A673 (cell line): ENCODE results near the gene SUN1. TPM values are rescaled to one million over a fixed set of nuclear protein-coding genes. Genes with fewer than 3 reads are reported as not detected.

Source experiments
- BruUV-seq: library from RNA; stranded (reverse); fragments of 400-500 nt; replicated peaks from 2 replicates; lab custom pipeline; 2021; lab: Mats Ljungman, UMichigan
- CTCF ChIA-PET: fragments of 300-600 bp; sonication (Branson Sonifier 250); formaldehyde crosslinking; loops from one replicate; lab custom pipeline; 2022; ENCODE audit warnings: antibody characterized with exemption; lab: Charles Lee
- POLR2A ChIA-PET: fragments of 300-600 bp; sonication (Branson Sonifier 250); formaldehyde crosslinking; loops from one replicate; lab custom pipeline; 2022; ENCODE audit warnings: antibody characterized with exemption; ENCODE audit not compliant: low non-redundant PET; lab: Charles Lee
- DNase-seq: peaks from one replicate; pipeline ENCODE4 v3.0.0-alpha.2; 2015; ENCODE audit warnings: low spot score
- H3K27ac ChIP-seq: fragments of 200-600 bp; sonication (generic); 2 replicates; pipeline ENCODE4 v1.5.1; 2016; ENCODE audit warnings: mixed run types, low read depth, mild to moderate bottlenecking, mixed read lengths, antibody characterized with exemption, low read length; ENCODE audit not compliant: poor library complexity, severe bottlenecking
- H3K27me3 ChIP-seq: fragments of 200-600 bp; sonication (generic); replicated peaks from 2 replicates; pipeline ENCODE4 v1.6.1; 2017; ENCODE audit warnings: mixed run types, low read depth, mild to moderate bottlenecking, mixed read lengths, antibody characterized with exemption, low read length; ENCODE audit not compliant: insufficient read depth, poor library complexity
- H3K36me3 ChIP-seq: fragments of 200-600 bp; sonication (generic); 2 replicates; pipeline ENCODE4 v1.6.1; 2016; ENCODE audit warnings: mixed run types, mild to moderate bottlenecking, mixed read lengths, antibody characterized with exemption, low read length; ENCODE audit not compliant: insufficient read depth, poor library complexity, severe bottlenecking
- H3K4me1 ChIP-seq: fragments of 200-600 bp; sonication (generic); 2 replicates; pipeline ENCODE4 v1.6.1; 2017; ENCODE audit warnings: mixed run types, mild to moderate bottlenecking, mixed read lengths, antibody characterized with exemption, low read length; ENCODE audit not compliant: insufficient read depth, poor library complexity, severe bottlenecking
- H3K4me3 ChIP-seq: fragments of 200-600 bp; sonication (generic); 2 replicates; pipeline ENCODE4 v1.5.1; 2016; ENCODE audit warnings: low read depth, mixed run types, mild to moderate bottlenecking, mixed read lengths, low read length; ENCODE audit not compliant: poor library complexity, severe bottlenecking
- H3K9me3 ChIP-seq: fragments of 200-600 bp; sonication (generic); 2 replicates; pipeline ENCODE4 v1.6.1; 2016; ENCODE audit warnings: mixed run types, low read depth, mild to moderate bottlenecking, mixed read lengths, antibody characterized with exemption, low read length; ENCODE audit not compliant: poor library complexity, severe bottlenecking
- EZH2 ChIP-seq: fragments of 200-600 bp; sonication (generic); IDR thresholded peaks from 2 replicates; pipeline ENCODE4 v1.6.1; 2017; ENCODE audit warnings: borderline replicate concordance, low read depth, mild to moderate bottlenecking, mixed read lengths, antibody characterized with exemption, low read length; ENCODE audit not compliant: poor library complexity, severe bottlenecking
- intact Hi-C: fragments of 100-400 bp; cut with micrococcal nuclease; formaldehyde crosslinking; loops from one replicate; pipeline ENCODE4 v1.10.0; 2022; ENCODE audit not compliant: unreplicated experiment
- total RNA-seq: library from RNA; stranded (reverse); gene quantifications from 2 replicates; pipeline ENCODE4 v1.2.3, GENCODE V29; 2021
- TF ChIP-seq, protein P1 (sequence below): fragments of 300-800, 200-600 bp; sonication (generic); conservative IDR thresholded peaks from 2 replicates; pipeline ENCODE4 v1.5.1; 2017; ENCODE audit warnings: low read depth, mild to moderate bottlenecking, antibody characterized with exemption, low read length, moderate library complexity, mixed read lengths

SUN1 gene
- total RNA-seq, 1 experiment from 2014 or later, result 189 TPM

DNA sequence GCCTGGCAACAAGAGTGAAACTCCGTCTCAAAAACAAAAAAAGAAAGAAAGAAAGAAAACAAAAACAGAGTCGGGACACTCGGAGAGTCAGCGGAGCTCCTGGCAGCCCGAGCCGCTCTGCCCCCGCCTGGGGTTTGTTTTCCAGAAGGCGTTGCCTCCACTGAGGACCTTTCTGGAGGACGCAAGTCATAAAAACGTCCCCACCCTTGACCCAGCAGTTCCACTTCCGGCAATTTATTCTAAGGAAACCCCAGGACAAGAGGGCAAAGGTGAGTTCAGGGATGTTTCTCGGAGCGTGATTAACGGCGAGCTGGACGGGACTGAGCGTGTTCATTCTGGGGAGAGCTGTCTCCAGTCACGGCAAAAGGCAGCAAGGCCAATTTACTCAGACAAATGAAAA is 27.0 kb upstream of the SUN1 start:
- intact Hi-C loops, result no loop called here
- Histone ChIP-seq H3K4me3 (no peak overlapping the region), H3K27me3 (no peaks in the 10 kb centered on the region), H3K4me1 (peaks cover 14% of the 10 kb centered on the region), H3K36me3 (no peaks in the 10 kb centered on the region), H3K27ac (no peak overlapping the region), H3K9me3 (no peaks in the 10 kb centered on the region)
- DNase-seq, result no peak
- CTCF ChIA-PET, result no interaction called here
- no TSS peak for BruUV-seq
- TF ChIP-seq, protein P1, sequence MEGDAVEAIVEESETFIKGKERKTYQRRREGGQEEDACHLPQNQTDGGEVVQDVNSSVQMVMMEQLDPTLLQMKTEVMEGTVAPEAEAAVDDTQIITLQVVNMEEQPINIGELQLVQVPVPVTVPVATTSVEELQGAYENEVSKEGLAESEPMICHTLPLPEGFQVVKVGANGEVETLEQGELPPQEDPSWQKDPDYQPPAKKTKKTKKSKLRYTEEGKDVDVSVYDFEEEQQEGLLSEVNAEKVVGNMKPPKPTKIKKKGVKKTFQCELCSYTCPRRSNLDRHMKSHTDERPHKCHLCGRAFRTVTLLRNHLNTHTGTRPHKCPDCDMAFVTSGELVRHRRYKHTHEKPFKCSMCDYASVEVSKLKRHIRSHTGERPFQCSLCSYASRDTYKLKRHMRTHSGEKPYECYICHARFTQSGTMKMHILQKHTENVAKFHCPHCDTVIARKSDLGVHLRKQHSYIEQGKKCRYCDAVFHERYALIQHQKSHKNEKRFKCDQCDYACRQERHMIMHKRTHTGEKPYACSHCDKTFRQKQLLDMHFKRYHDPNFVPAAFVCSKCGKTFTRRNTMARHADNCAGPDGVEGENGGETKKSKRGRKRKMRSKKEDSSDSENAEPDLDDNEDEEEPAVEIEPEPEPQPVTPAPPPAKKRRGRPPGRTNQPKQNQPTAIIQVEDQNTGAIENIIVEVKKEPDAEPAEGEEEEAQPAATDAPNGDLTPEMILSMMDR, result no peak
- no peak for TF ChIP-seq EZH2
- POLR2A ChIA-PET, result interaction anchor here (0.7 kb wide), 1 partner anchor 81 kb away, joined by 9 read pairs; no protein-coding TSS in a partner anchor

DNA sequence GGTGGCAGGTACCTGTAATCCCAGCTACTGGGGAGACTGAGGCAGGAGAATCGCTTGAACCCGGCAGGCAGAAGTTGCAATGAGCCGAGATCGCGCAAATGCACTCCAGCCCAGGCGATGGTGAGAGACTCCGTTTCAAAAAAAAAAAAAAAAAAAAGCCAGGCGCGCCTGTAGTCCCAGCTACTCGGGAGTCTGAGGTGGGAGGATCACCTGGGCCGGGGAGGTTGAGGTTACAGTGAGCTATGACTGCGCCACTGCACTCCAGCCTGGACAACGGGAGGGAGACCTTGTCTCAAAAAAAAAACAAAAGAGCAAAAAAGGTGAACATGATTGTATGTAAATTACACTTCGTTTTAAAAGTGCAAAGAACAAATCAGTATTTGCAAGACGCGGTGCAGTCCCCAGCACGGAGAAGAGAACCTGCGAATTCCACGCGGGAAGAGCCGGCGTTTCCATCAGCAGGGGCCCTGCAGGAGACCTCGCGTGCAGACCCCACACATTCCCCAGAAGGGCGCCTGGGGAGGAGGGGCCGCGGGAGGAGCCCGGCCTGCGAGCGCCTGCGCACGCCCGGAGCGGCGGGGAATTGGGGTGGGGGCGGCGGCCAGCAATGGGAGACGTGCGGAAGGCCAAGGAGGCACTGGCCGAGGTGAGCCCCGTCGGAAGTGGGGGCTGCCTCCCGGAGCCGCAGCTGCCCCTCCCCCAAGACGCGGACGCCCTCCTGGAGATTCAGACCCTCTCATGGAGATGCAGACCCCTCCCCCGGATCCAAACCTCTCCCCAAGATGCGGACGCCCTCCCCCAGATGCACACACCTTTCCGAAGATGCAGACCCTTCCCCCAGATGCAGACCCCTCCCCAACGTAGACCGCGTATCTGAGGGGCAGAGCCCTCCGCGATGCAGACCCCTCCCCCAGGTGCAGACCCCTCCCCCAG is 16.7 kb upstream of the SUN1 start:
- peak; percentile 55 for DNase-seq
- Histone ChIP-seq H3K4me3 (peak overlapping the region; percentile 68), H3K27ac (peak overlapping the region; percentile 38), H3K36me3 (no peaks in the 10 kb centered on the region), H3K4me1 (peaks cover 49% of the 10 kb centered on the region), H3K27me3 (no peaks in the 10 kb centered on the region), H3K9me3 (no peaks in the 10 kb centered on the region)
- BruUV-seq, result no TSS peak
- no peak for TF ChIP-seq EZH2
- TF ChIP-seq, protein P1, result no peak
- POLR2A ChIA-PET, result no interaction called here
- CTCF ChIA-PET, result no interaction called here
- intact Hi-C loops, result no loop called here

DNA sequence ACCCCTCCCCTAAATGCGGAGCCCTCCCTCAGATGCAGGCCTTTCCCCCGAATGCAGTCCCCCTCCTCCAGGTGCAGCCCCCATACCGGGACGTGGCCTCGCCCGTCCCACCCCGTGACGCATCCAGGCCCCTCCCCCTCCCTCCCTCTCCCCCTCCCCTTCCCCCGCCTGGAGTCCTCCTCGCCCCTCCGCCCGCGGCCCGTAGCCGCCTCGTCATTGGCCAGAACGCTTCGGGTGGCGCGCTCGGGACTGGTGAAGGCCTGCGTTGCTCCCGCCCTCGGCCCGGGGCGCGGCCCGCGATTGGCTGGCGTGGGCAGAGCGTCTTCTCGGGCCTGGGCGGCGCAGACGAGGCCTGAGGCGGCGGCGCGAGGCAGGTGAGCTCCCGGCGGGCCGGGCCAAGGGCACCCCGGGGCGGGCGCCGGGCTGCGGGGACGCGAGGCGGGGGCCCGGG is 16.0 kb upstream of the SUN1 start:
- BruUV-seq, result no TSS peak
- TF ChIP-seq, protein P1, result no peak
- TF ChIP-seq EZH2, result no peak
- peak; percentile 99 for DNase-seq
- ChIA-PET POLR2A (no interaction called here), CTCF (interaction anchor here (0.8 kb wide), 1 partner anchor 20 kb away, joined by 3 read pairs; no protein-coding TSS in a partner anchor)
- intact Hi-C loops, result no loop called here
- Histone ChIP-seq H3K27me3 (no peaks in the 10 kb centered on the region), H3K9me3 (no peaks in the 10 kb centered on the region), H3K36me3 (no peaks in the 10 kb centered on the region), H3K4me1 (peaks cover 53% of the 10 kb centered on the region), H3K27ac (peak overlapping the region; percentile 38), H3K4me3 (peak overlapping the region; percentile 68)
